GM23338 (cell line): Measurements from ENCODE around the gene SUSD3.

ENCODE experiments used
- EZH2 ChIP-seq: fragments of 200-600 bp; sonication (generic); IDR thresholded peaks from one replicate; pipeline ENCODE4 v1.8.0; 2017; ENCODE audit warnings: antibody characterized with exemption, mild to moderate bottlenecking, low read depth; ENCODE audit not compliant: unreplicated experiment
- TF ChIP-seq, protein P1 (sequence below), 2 experiments: fragments of 200-600 bp in 1 of 2; sonication (generic) in 1 of 2; conservative IDR thresholded peaks; 2 replicates each; pipeline versions ENCODE4 v1.5.1 to v1.6.1; 2016 to 2017; ENCODE audit warnings: antibody characterized with exemption in 2 of 2, low read depth in 2 of 2, mild to moderate bottlenecking in 2 of 2, moderate library complexity in 1 of 2

DNA sequence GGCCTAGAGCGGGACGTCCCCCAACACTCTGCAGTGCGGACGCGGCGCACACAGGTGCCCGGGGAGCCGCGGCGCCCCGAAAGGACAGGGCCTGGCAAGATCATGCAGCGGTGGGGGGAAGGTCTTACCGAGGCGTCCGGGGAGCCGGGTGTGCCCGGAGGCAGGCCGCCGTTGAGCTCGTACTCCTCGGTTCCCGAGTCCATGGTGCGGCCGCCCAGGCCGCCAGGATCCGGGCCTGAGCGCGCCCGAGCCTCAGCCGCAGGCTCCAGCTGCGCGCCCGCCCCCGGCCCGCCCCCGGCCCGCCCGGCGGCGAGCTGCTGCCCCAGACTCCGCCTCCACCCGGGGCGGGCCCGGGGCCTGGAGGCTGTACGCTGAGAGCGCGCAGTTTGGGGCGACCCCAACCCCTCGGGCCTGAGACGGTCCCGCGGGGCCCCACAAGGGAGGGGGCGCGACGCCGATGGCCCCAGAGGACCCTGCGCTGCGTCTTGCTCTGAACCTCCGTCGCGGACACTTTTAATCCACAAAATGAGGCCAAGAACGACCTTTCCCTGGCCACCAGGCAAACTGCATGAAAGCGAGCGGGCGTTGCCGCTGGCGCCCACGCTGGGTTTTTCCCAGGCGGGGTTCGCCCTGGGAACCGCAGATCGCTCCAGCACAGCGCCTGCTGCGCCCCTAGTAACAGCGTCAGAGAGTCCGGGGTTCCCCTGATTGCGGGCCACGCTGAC lies 75.7 kb downstream of the SUSD3 start, which contains the start of gene NINJ1:
- TF ChIP-seq, protein P1, sequence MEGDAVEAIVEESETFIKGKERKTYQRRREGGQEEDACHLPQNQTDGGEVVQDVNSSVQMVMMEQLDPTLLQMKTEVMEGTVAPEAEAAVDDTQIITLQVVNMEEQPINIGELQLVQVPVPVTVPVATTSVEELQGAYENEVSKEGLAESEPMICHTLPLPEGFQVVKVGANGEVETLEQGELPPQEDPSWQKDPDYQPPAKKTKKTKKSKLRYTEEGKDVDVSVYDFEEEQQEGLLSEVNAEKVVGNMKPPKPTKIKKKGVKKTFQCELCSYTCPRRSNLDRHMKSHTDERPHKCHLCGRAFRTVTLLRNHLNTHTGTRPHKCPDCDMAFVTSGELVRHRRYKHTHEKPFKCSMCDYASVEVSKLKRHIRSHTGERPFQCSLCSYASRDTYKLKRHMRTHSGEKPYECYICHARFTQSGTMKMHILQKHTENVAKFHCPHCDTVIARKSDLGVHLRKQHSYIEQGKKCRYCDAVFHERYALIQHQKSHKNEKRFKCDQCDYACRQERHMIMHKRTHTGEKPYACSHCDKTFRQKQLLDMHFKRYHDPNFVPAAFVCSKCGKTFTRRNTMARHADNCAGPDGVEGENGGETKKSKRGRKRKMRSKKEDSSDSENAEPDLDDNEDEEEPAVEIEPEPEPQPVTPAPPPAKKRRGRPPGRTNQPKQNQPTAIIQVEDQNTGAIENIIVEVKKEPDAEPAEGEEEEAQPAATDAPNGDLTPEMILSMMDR (conservative IDR thresholded peaks at IDR 0.05; ENCODE audit: low read depth in 2 of 2): no peak
- TF ChIP-seq EZH2: no peak
